ENCODE results near the gene EEF1AKMT1. TPM values are rescaled to one million over a fixed set of nuclear protein-coding genes. Genes with fewer than 3 reads are reported as not detected.

Gene EEF1AKMT1
- 10 to 100 TPM; 17.5 to 19.1 (median 17.7) TPM for polyA plus RNA-seq (ENCODE audit: insufficient read length in 3 of 3)

DNA sequence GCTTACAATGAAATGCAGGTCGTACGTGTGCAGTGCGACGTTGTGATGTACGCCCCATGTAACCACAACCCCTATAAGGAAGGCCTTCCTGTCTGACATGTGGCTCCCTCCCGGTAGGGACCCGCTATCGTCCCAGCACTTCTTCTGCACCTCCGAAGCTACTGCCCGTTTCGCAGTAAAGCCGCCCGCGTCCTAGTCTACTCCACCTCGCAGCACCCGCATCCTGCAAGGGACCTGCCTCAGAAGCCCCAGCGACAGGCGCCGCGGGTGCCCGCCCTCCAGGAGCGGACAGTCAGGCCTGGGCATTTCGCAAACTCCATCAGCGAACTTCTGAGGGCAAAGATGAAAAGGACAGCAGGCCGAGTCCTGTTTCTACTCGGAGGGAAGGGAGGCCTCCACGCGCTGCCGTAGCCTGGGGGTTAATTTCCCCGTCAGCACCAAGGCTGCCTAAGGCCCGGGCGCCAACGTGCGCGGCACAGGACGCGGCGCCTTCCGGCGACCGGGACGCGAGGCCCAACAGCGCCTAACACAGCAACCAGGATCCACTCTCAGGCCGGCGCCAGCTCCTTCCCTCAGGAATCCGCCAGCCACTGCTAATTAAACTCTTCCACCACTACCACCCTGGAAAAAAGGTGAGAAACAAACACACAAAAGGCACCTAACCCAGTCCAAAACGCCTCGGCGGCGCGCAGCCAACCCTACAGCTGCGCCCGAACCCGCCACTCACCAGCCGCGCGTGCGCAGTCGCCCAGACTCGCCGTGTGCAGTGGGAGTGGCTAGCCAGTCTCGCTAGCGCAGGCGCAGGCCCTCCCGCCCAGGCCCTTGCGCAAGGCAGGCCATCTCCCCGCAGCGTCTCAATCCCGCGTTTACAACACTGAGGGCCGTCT lies at the start of gene EEF1AKMT1:
TSS of gene EEF1AKMT1 (minus strand) at position 768 of the 887 bp plus-strand sequence. CDS start 16,363 bp downstream, outside the sequence.
- DNase-seq (ENCODE audit: low read depth in 3 of 3, low spot score in 2 of 3) = peak; percentile 80 to 84 (median 83)

- no peak for DNase-seq (ENCODE audit: low read depth in 3 of 3, low spot score in 2 of 3)
Observed at GRCh38 chr13:20823071-20823470, 49.3 kb upstream of the EEF1AKMT1 start.

GRCh38 chr13:20822406-20822805 lies 48.6 kb upstream of the EEF1AKMT1 start:
- DNase-seq (ENCODE audit: low read depth in 3 of 3, low spot score in 2 of 3) = no peak

DNA sequence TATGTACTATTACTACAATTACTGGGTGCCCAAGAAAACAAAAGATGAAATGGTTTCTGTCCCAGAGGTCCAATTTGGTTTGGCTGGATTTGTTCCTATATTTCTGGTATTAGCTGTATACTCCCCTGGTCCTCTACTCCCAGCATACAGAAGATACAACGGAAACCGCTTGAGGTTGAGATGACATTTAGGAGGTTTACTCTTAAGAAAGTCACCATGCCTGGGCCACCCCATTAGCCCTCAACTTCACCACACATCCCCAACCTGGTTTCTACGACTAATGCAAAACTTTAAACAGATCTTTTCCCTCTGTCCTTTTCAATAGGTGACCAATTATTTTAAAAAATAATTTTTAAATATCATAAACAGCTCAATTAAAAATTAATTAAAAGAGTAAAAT lies 46.0 kb upstream of the EEF1AKMT1 start:
- DNase-seq (ENCODE audit: low read depth in 3 of 3, low spot score in 2 of 3) = no peak

GRCh38 chr13:20815464-20815863 lies 41.7 kb upstream of the EEF1AKMT1 start:
- DNase-seq (ENCODE audit: low read depth in 3 of 3, low spot score in 2 of 3) = no peak

DNA sequence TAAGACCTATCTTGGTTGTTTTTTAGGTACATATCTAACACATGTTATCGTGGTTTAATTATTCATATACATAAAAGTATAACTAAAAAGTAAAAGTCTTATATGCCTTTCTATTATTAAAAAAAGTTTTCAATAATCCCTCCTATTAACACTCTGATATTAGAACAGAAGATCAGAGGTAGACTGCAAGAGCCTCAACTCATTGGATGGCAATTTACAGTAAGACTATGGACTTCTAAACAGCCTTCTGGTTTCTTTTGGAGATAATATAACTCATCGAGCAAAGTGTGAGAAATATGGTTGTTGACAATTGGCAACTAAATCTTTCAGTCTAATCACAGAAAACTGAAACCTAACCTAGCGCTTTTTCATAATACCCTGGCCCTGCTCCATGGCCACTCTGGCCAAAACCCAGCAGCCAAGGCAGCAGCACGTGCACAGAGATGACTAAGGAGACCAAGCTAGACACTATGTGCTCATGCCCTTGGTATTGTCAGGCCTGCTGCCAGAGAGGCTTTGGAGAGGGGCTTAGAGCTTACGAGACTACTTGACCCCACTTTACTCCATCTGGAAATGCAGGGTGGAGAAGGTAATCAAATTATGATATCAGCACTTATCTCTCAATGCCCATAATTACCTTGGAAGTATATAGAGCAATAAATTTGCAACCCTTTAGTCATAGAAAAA lies 40.6 kb upstream of the EEF1AKMT1 start:
- no peak for DNase-seq (ENCODE audit: low read depth in 3 of 3, low spot score in 2 of 3)

GRCh38 chr13:20812890-20813289 lies 39.1 kb upstream of the EEF1AKMT1 start:
- no peak for DNase-seq (ENCODE audit: low read depth in 3 of 3, low spot score in 2 of 3)

- no peak for DNase-seq (ENCODE audit: low read depth in 3 of 3, low spot score in 2 of 3)
Observed at GRCh38 chr13:20810808-20811207, 37.0 kb upstream of the EEF1AKMT1 start.

DNA sequence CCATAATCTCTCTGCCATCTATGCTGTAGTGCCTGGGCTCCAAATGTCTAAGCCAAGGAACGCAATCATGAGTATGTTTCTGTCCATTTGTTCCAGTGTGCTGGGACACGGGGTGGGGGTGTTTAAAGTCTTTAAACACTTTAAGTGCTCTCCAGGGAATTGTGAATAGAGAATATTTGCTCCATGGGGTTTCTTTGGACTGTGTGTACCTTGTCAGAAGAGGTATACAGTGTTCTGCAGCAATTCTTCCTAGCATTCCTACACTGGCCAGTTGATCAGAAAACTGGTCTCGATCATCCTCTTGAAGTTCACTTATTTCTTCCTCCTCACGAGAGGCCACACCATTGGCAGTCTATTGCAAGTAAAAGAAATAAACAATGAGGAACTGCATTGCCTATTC lies 35.1 kb upstream of the EEF1AKMT1 start:
- no peak for DNase-seq (ENCODE audit: low read depth in 3 of 3, low spot score in 2 of 3)

DNA sequence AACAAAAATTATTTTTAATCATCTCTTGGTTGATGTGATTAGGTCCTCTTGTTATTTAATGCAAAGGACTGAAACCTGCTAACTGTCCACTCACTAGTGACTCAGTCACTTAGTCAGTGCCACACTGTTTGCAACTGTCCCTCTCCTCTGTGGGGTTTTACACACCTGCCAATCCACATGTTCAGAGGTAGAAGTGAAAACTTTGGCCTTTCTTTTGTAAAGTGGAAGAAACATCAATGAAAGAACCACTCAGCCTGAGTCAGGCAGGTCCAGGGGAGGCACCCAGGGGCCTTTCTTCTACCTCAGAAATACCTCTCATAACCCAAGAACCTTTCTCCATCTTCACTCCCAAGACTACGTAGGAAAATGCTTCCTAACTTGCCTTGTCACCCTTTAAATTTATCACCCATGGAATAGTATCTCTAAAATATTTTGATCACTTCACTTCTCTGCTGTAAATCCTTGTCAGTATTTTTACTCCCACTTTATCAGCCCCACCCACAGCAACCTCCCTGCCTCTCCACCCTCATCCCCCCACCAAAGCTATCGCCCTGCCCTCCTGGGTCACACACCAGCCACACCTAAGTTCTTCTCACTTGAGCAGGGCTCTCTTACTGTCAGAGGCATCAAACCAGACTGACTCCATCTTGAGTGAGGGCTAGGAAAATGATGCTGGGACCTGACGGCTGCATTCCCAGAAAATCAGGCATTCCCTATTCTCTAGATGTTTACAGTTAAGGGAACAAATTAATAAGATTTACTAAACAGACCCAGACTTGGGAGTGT lies 29.6 kb upstream of the EEF1AKMT1 start:
- DNase-seq (ENCODE audit: low read depth in 3 of 3, low spot score in 2 of 3) = no peak

GRCh38 chr13:20801707-20802106 lies 27.9 kb upstream of the EEF1AKMT1 start:
- no peak for DNase-seq (ENCODE audit: low read depth in 3 of 3, low spot score in 2 of 3)

DNA sequence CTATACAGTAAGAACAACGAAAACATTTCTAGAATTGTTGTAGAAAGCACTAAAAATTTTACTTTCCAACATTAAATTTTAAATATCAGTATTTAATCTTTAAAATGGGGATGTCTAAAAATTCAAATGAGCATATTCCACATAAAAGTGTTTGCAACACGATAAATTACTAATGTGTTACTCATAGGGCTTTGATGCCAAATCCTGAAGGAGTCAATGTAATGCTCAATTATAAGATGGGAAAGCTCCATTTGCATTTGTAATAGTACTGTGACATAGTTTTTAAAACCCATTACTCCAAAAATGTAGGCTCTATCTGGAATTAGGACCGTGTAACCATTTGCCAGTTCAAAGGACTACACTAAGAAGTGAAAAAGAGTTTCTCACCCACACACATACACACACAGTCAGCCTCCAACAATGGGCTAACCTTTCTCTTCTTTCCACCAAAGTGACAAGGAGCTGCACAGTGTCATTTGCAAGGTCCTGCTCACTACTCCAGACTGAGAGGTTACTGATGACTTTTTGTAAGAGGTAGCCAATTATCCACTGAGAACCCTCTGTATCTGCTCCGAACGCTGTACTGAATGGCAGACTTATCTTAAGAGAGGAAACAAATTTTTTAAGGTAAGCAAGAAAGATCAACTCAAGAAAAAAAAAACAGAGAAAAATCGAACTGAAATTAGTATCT lies 26.1 kb upstream of the EEF1AKMT1 start:
- DNase-seq (ENCODE audit: low read depth in 3 of 3, low spot score in 2 of 3) = no peak

GRCh38 chr13:20798027-20798426 lies 24.3 kb upstream of the EEF1AKMT1 start:
- DNase-seq (ENCODE audit: low read depth in 3 of 3, low spot score in 2 of 3) = no peak

DNA sequence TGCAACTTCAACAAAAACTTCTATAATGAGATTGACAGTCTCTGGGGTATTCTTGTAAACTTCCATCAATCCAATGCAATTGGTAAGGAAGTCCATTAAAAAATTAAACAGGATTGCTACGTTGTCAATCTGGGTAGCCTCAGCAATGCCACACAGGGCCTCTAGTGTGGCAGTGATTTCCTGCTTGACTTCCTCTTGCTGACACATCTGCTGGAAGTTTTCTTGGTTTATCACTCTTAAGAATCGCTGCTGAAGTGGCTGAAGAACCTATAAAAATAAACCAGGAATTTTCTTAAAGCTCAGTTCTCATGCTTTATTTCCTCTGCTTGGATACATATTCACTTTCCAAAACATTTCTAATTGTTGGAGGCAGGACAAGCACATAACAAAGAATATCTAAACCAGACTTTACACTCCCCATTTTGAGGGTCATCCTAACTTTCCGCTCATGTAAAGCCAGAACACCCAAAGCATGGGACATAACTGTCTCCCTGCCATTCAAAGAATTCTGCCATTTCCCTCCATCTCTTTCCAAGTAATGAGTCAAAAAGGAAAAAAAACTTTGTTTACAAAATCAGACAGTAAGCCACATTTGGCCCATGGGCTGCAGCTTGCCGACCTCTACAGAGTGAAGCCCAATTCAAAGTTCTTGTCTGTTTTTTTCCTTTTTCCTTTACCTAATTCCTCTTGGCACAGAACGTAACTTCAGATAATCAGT lies 23.2 kb upstream of the EEF1AKMT1 start:
- DNase-seq (ENCODE audit: low read depth in 3 of 3, low spot score in 2 of 3) = no peak

DNA sequence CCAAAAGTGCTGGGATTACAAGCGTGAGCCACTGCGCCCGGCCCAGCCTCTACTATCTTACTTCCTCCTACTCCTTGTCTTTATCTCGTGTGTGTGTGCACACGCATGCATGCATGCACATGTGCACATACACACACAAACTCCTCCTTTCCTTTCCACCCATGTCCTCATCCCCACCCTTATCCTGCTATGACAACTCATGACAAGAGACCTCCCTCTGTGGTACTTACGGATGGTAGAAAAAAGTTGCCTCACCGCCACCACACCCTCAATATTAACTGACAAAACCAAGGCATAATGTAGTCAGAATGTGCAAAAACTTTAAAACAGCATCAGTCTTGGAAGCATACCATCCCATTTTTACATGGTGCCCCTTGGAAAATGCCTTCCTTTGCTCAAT lies 15.9 kb upstream of the EEF1AKMT1 start:
- no peak for DNase-seq (ENCODE audit: low read depth in 3 of 3, low spot score in 2 of 3)

- DNase-seq (ENCODE audit: low read depth in 3 of 3, low spot score in 2 of 3) = no peak
Observed at GRCh38 chr13:20788312-20788711, 14.6 kb upstream of the EEF1AKMT1 start.

DNA sequence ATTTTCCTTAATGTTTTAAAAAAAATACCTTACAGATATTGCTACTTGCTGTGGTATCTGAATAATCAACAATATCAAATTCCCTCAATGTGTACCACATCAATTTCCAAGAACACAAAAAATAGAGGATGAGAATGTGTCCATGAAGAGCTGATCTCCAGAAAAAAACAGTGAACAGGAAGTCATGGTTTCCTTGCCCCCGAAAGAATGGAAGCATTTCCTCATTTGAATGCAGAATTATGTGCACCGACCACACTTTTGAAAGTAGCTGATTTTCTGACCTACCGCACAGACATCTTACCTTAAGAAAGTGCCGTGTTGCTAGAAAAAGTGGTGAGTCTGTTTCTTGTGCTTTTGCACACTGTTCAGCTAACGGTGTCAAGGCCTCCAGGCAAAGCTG lies 13.4 kb upstream of the EEF1AKMT1 start:
- no peak for DNase-seq (ENCODE audit: low read depth in 3 of 3, low spot score in 2 of 3)

DNA sequence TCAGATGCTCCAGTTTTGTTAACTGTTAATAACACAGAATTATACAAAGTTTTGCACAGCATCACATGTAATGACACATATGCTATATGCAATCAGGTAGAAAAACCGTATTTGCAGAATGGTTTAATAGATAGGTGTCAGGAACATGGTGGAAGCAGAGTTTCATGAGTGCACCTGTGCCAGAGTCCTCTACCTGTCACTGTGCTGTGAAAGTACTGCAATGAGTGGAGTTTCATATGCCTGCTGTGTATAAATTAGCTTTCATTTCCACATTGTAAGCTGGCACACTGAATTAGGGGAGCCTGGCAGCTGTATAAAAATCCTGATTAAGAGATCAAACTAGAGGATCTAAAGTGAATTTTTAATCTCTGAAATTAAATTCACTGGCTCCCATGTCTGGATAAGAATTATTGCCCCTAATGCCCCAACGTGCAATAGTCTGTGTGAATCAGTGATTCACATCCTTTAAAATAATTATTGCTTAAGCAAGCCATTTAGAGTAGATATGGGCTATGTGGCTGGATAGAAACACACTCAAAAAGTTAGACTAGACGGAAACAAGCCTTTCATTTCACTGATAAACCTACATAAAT lies 8.5 kb upstream of the EEF1AKMT1 start:
- DNase-seq (ENCODE audit: low read depth in 3 of 3, low spot score in 2 of 3) = no peak

DNA sequence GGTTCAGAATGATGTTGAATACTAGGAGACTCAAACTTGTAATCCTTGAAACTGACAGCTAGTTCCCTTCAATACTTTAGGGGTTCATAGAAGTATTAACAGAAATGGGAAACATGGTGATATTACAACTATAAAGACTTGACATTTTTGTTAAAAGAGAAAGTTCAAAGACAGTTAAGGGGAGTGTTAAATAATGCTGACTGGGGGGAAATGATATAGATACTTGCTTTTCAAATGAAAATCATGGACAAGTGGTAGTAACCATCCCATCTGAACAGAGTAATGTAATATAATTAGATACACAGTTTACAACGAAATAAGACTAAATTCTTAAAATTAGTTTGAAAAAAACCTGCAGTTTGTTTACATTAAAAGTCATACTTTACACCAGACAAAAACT lies 6.6 kb upstream of the EEF1AKMT1 start:
- DNase-seq (ENCODE audit: low read depth in 3 of 3, low spot score in 2 of 3) = no peak

All from right renal cortex interstitium (tissue), 3 donors.